ENCODE measurements around the gene DUSP14.

DNA sequence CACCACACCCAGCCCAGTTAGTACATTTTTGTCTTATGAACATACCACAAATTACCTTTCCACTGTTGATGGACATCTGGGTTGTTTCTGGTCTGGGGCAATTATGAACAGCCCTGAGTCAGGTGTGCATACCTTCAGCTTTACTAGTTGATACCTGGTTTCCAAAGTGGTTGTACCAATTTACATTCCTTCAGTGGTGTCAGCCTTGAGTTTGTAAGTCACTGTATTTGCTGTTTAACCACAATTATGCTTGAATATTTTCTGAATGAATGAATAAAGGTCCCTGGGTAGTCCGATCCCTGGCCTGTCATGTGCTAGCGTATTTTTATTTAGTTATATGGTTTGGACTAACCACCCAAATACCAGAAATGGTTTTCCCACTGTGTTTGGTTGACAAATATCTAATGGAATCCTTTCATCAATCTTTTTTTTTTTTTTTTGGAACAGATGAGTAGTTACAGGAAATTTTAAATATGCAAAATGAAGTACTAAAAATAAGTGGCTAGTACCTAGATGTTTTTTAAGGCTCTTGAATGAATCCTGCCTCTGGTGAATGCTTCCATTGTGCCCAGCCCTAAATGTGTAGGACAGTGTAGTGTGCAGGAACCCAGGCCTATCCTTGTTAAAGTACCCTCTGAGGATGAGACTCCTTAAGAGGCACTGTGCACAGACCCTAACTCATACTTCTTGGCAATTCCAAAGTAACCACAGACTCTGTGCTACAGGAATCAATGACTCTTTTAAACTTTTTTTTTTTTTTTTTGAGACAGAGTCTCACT is 3.7 kb downstream of the DUSP14 start:
- TF ChIP-seq, protein P1, sequence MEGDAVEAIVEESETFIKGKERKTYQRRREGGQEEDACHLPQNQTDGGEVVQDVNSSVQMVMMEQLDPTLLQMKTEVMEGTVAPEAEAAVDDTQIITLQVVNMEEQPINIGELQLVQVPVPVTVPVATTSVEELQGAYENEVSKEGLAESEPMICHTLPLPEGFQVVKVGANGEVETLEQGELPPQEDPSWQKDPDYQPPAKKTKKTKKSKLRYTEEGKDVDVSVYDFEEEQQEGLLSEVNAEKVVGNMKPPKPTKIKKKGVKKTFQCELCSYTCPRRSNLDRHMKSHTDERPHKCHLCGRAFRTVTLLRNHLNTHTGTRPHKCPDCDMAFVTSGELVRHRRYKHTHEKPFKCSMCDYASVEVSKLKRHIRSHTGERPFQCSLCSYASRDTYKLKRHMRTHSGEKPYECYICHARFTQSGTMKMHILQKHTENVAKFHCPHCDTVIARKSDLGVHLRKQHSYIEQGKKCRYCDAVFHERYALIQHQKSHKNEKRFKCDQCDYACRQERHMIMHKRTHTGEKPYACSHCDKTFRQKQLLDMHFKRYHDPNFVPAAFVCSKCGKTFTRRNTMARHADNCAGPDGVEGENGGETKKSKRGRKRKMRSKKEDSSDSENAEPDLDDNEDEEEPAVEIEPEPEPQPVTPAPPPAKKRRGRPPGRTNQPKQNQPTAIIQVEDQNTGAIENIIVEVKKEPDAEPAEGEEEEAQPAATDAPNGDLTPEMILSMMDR (IDR thresholded peaks at IDR 0.05), result no peak
- TF ChIP-seq POLR2A (IDR thresholded peaks at IDR 0.05), result no peak

All from upper lobe of left lung (tissue), 4 donors.